ENCODE measurements around the gene RTN4RL1.
"Not testable (repeated sequence)": the region's sequence is repeated elsewhere in the genome, so short reads cannot be mapped to it uniquely, and the experiment has no call there.

The RTN4RL1 gene

GRCh38 chr17:2015314-2015713 lies 9.8 kb downstream of the RTN4RL1 start:
- H3K27me3 ChIP-seq (ENCODE audit: control insufficient read depth, insufficient read depth, low read length): peaks cover 55% of the 10 kb centered on the region
- H3K9me3 ChIP-seq (ENCODE audit: control insufficient read depth, low read depth, low read length): no peaks in the 10 kb centered on the region
- no peak overlapping the region for H3K9ac ChIP-seq (ENCODE audit: low read length)
- no peak overlapping the region for H3K27ac ChIP-seq (ENCODE audit: low read length)
- H3K36me3 ChIP-seq (ENCODE audit: control insufficient read depth, low read depth, low read length): no peaks in the 10 kb centered on the region
- no peak overlapping the region for H3K4me3 ChIP-seq (ENCODE audit: low read length)
- H3K4me1 ChIP-seq (ENCODE audit: control insufficient read depth, low read depth, low read length): peaks cover 15% of the 10 kb centered on the region

- peaks cover 41% of the 10 kb centered on the region for H3K27me3 ChIP-seq (ENCODE audit: control insufficient read depth, insufficient read depth, low read length)
- H3K36me3 ChIP-seq (ENCODE audit: control insufficient read depth, low read depth, low read length): no peaks in the 10 kb centered on the region
- no peak overlapping the region for H3K27ac ChIP-seq (ENCODE audit: low read length)
- H3K4me3 ChIP-seq (ENCODE audit: low read length): no peak overlapping the region
- no peaks in the 10 kb centered on the region for H3K9me3 ChIP-seq (ENCODE audit: control insufficient read depth, low read depth, low read length)
- H3K9ac ChIP-seq (ENCODE audit: low read length): no peak overlapping the region
- H3K4me1 ChIP-seq (ENCODE audit: control insufficient read depth, low read depth, low read length): peaks cover 15% of the 10 kb centered on the region
These were observed 11.2 kb downstream of the RTN4RL1 start for GRCh38 chr17:2013994-2014317.

- not testable (repeated sequence) for H3K4me3 ChIP-seq (ENCODE audit: low read length); H3K9me3 ChIP-seq (ENCODE audit: control insufficient read depth, low read depth, low read length); H3K9ac ChIP-seq (ENCODE audit: low read length); H3K36me3 ChIP-seq (ENCODE audit: control insufficient read depth, low read depth, low read length); H3K27ac ChIP-seq (ENCODE audit: low read length)
- peaks cover 15% of the 10 kb centered on the region for H3K4me1 ChIP-seq (ENCODE audit: control insufficient read depth, low read depth, low read length)
- peaks cover 36% of the 10 kb centered on the region for H3K27me3 ChIP-seq (ENCODE audit: control insufficient read depth, insufficient read depth, low read length)
These were observed 11.7 kb downstream of the RTN4RL1 start for GRCh38 chr17:2013220-2013993.

- H3K36me3 ChIP-seq (ENCODE audit: control insufficient read depth, low read depth, low read length): no peaks in the 10 kb centered on the region
- H3K4me1 ChIP-seq (ENCODE audit: control insufficient read depth, low read depth, low read length): peaks cover 15% of the 10 kb centered on the region
- H3K27ac ChIP-seq (ENCODE audit: low read length): no peak overlapping the region
- H3K4me3 ChIP-seq (ENCODE audit: low read length): no peak overlapping the region
- no peaks in the 10 kb centered on the region for H3K9me3 ChIP-seq (ENCODE audit: control insufficient read depth, low read depth, low read length)
- peaks cover 27% of the 10 kb centered on the region for H3K27me3 ChIP-seq (ENCODE audit: control insufficient read depth, insufficient read depth, low read length)
- H3K9ac ChIP-seq (ENCODE audit: low read length): no peak overlapping the region
These were observed 12.6 kb downstream of the RTN4RL1 start for GRCh38 chr17:2012499-2012898.

GRCh38 chr17:2011411-2012371 lies 13.4 kb downstream of the RTN4RL1 start:
- Histone ChIP-seq H3K9ac (ENCODE audit: low read length) (no peak overlapping the region), H3K4me1 (ENCODE audit: control insufficient read depth, low read depth, low read length) (peaks cover 15% of the 10 kb centered on the region), H3K27ac (ENCODE audit: low read length) (no peak overlapping the region), H3K27me3 (ENCODE audit: control insufficient read depth, insufficient read depth, low read length) (peaks cover 20% of the 10 kb centered on the region), H3K4me3 (ENCODE audit: low read length) (no peak overlapping the region), H3K36me3 (ENCODE audit: control insufficient read depth, low read depth, low read length) (no peaks in the 10 kb centered on the region), H3K9me3 (ENCODE audit: control insufficient read depth, low read depth, low read length) (no peaks in the 10 kb centered on the region)

- Histone ChIP-seq H3K4me3 (ENCODE audit: low read length) (no peak overlapping the region), H3K4me1 (ENCODE audit: control insufficient read depth, low read depth, low read length) (peaks cover 15% of the 10 kb centered on the region), H3K9ac (ENCODE audit: low read length) (no peak overlapping the region), H3K27me3 (ENCODE audit: control insufficient read depth, insufficient read depth, low read length) (peaks cover 20% of the 10 kb centered on the region), H3K9me3 (ENCODE audit: control insufficient read depth, low read depth, low read length) (no peaks in the 10 kb centered on the region), H3K36me3 (ENCODE audit: control insufficient read depth, low read depth, low read length) (no peaks in the 10 kb centered on the region), H3K27ac (ENCODE audit: low read length) (no peak overlapping the region)
These were observed 15.4 kb downstream of the RTN4RL1 start for GRCh38 chr17:2009737-2010136.

GRCh38 chr17:2008332-2009126 lies 16.6 kb downstream of the RTN4RL1 start:
- Histone ChIP-seq H3K4me1 (ENCODE audit: control insufficient read depth, low read depth, low read length) (peaks cover 15% of the 10 kb centered on the region), H3K9me3 (ENCODE audit: control insufficient read depth, low read depth, low read length) (no peaks in the 10 kb centered on the region)

GRCh38 chr17:2004435-2004952 lies 20.6 kb downstream of the RTN4RL1 start:
- Histone ChIP-seq H3K27me3 (ENCODE audit: control insufficient read depth, insufficient read depth, low read length) (peaks cover 1% of the 10 kb centered on the region), H3K9ac (ENCODE audit: low read length) (no peak overlapping the region), H3K9me3 (ENCODE audit: control insufficient read depth, low read depth, low read length) (no peaks in the 10 kb centered on the region), H3K4me1 (ENCODE audit: control insufficient read depth, low read depth, low read length) (no peaks in the 10 kb centered on the region), H3K36me3 (ENCODE audit: control insufficient read depth, low read depth, low read length) (no peaks in the 10 kb centered on the region), H3K4me3 (ENCODE audit: low read length) (no peak overlapping the region), H3K27ac (ENCODE audit: low read length) (no peak overlapping the region)

More at GRCh38 chr17:2008332-2009126, 16.6 kb downstream of the RTN4RL1 start:
- Histone ChIP-seq H3K36me3 (ENCODE audit: control insufficient read depth, low read depth, low read length) (no peaks in the 10 kb centered on the region), H3K9ac (ENCODE audit: low read length) (no peak overlapping the region), H3K4me3 (ENCODE audit: low read length) (no peak overlapping the region), H3K27me3 (ENCODE audit: control insufficient read depth, insufficient read depth, low read length) (peaks cover 20% of the 10 kb centered on the region), H3K27ac (ENCODE audit: low read length) (no peak overlapping the region)

GRCh38 chr17:2003525-2003924 lies 21.6 kb downstream of the RTN4RL1 start:
- no peaks in the 10 kb centered on the region for H3K9me3 ChIP-seq (ENCODE audit: control insufficient read depth, low read depth, low read length)
- H3K27ac ChIP-seq (ENCODE audit: low read length): no peak overlapping the region
- no peak overlapping the region for H3K9ac ChIP-seq (ENCODE audit: low read length)
- peaks cover 11% of the 10 kb centered on the region for H3K27me3 ChIP-seq (ENCODE audit: control insufficient read depth, insufficient read depth, low read length)
- H3K36me3 ChIP-seq (ENCODE audit: control insufficient read depth, low read depth, low read length): no peaks in the 10 kb centered on the region
- no peak overlapping the region for H3K4me3 ChIP-seq (ENCODE audit: low read length)
- H3K4me1 ChIP-seq (ENCODE audit: control insufficient read depth, low read depth, low read length): no peaks in the 10 kb centered on the region

GRCh38 chr17:2002767-2003329 lies 22.3 kb downstream of the RTN4RL1 start:
- peaks cover 16% of the 10 kb centered on the region for H3K27me3 ChIP-seq (ENCODE audit: control insufficient read depth, insufficient read depth, low read length)
- H3K9me3 ChIP-seq (ENCODE audit: control insufficient read depth, low read depth, low read length): no peaks in the 10 kb centered on the region
- no peak overlapping the region for H3K27ac ChIP-seq (ENCODE audit: low read length)
- H3K36me3 ChIP-seq (ENCODE audit: control insufficient read depth, low read depth, low read length): no peaks in the 10 kb centered on the region
- H3K9ac ChIP-seq (ENCODE audit: low read length): no peak overlapping the region
- no peak overlapping the region for H3K4me3 ChIP-seq (ENCODE audit: low read length)
- no peaks in the 10 kb centered on the region for H3K4me1 ChIP-seq (ENCODE audit: control insufficient read depth, low read depth, low read length)
